Trophoblast cell (in vitro differentiated cells and primary cell): ENCODE results near the gene ADAMTSL2.

Source experiments
- DNase-seq, 2 donors: peaks; one replicate each; pipeline ENCODE4 v3.0.0-alpha.2; 2016
- H2AFZ ChIP-seq: 2 replicates; pipeline ENCODE4 v1.6.1; 2013; ENCODE audit warnings: low read length, moderate library complexity, mild to moderate bottlenecking; ENCODE audit not compliant: insufficient read depth, poor library complexity
- H2AK5ac ChIP-seq: 2 replicates; pipeline ENCODE4 v1.6.1; 2013; ENCODE audit warnings: mild to moderate bottlenecking, low read length
- H2BK120ac ChIP-seq: 2 replicates; pipeline ENCODE4 v1.6.1; 2013; ENCODE audit warnings: low read length, mild to moderate bottlenecking, moderate library complexity; ENCODE audit not compliant: insufficient read depth, poor library complexity
- H2BK12ac ChIP-seq: 2 replicates; pipeline ENCODE4 v1.6.1; 2013; ENCODE audit warnings: mild to moderate bottlenecking, low read length, moderate library complexity
- H2BK5ac ChIP-seq: 2 replicates; pipeline ENCODE4 v1.6.1; 2013; ENCODE audit warnings: low read length, low read depth, moderate library complexity, mild to moderate bottlenecking; ENCODE audit not compliant: poor library complexity
- H3K14ac ChIP-seq: 2 replicates; pipeline ENCODE4 v1.6.1; 2013; ENCODE audit warnings: mild to moderate bottlenecking, low read length
- H3K18ac ChIP-seq: 2 replicates; pipeline ENCODE4 v1.6.1; 2013; ENCODE audit warnings: mild to moderate bottlenecking, low read length
- H3K23ac ChIP-seq: 2 replicates; pipeline ENCODE4 v1.6.1; 2013; ENCODE audit warnings: low read length
- H3K27ac ChIP-seq: 2 replicates; pipeline ENCODE4 v1.5.1; 2013; ENCODE audit warnings: low read depth, mild to moderate bottlenecking, inconsistent platforms, low read length, moderate library complexity
- H3K27me3 ChIP-seq: 2 replicates; pipeline ENCODE4 v1.6.1; 2013; ENCODE audit warnings: inconsistent platforms, mild to moderate bottlenecking, low read length, moderate library complexity; ENCODE audit not compliant: insufficient read depth
- H3K36me3 ChIP-seq, 2 experiments: 1 replicate in 1 of 2; 2 replicates in 1 of 2; pipeline ENCODE4 v1.6.1; 2013; ENCODE audit warnings: low read length in 2 of 2, mild to moderate bottlenecking in 2 of 2, moderate library complexity in 1 of 2; ENCODE audit not compliant: insufficient read depth in 2 of 2, control insufficient read depth in 1 of 2
- H3K4ac ChIP-seq: 2 replicates; pipeline ENCODE4 v1.6.1; 2013; ENCODE audit warnings: low read depth, mild to moderate bottlenecking, low read length, moderate library complexity
- H3K4me1 ChIP-seq, 2 experiments: 1 replicate in 1 of 2; 2 replicates in 1 of 2; pipeline ENCODE4 v1.6.1; 2013; ENCODE audit warnings: low read length in 2 of 2, mild to moderate bottlenecking in 2 of 2, moderate library complexity in 1 of 2; ENCODE audit not compliant: insufficient read depth in 2 of 2, control insufficient read depth in 1 of 2
- H3K4me2 ChIP-seq: 2 replicates; pipeline ENCODE4 v1.6.1; 2013; ENCODE audit warnings: inconsistent platforms, mild to moderate bottlenecking, low read length, moderate library complexity
- H3K4me3 ChIP-seq: 2 replicates; pipeline ENCODE4 v1.5.1; 2013; ENCODE audit warnings: mild to moderate bottlenecking, low read depth, low read length, inconsistent platforms
- H3K79me1 ChIP-seq: one replicate; pipeline ENCODE4 v1.6.1; 2013; ENCODE audit warnings: low read length
- H3K79me2 ChIP-seq: 2 replicates; pipeline ENCODE4 v1.6.1; 2013; ENCODE audit warnings: low read length, mild to moderate bottlenecking; ENCODE audit not compliant: control insufficient read depth, insufficient read depth, poor library complexity
- H3K9ac ChIP-seq: 2 replicates; pipeline ENCODE4 v1.6.1; 2013; ENCODE audit warnings: mild to moderate bottlenecking, low read length
- H3K9me3 ChIP-seq: 2 replicates; pipeline ENCODE4 v1.6.1; 2013; ENCODE audit warnings: low read depth, mild to moderate bottlenecking, control low read depth, inconsistent platforms, low read length; ENCODE audit not compliant: insufficient read depth
- H4K12ac ChIP-seq: 2 replicates; pipeline ENCODE4 v1.6.1; 2013; ENCODE audit warnings: low read depth, mild to moderate bottlenecking, low read length, moderate library complexity
- H4K8ac ChIP-seq: 2 replicates; pipeline ENCODE4 v1.6.1; 2013; ENCODE audit warnings: low read depth, mild to moderate bottlenecking, low read length, moderate library complexity
- H4K91ac ChIP-seq: one replicate; pipeline ENCODE4 v1.6.1; 2013; ENCODE audit warnings: low read depth, mild to moderate bottlenecking, low read length, moderate library complexity
- WGBS: extraction: QIAGEN DNeasy Blood & Tissue Kit; methylation state at CpG from one replicate; pipeline ENCODE4 v1.1.7; 2013; ENCODE audit warnings: missing lambda C conversion rate; ENCODE audit not compliant: insufficient read length, insufficient coverage; ENCODE audit errors: extremely low coverage; 5-methylcytosine and 5-hydroxymethylcytosine counted together

Gene ADAMTSL2

DNA sequence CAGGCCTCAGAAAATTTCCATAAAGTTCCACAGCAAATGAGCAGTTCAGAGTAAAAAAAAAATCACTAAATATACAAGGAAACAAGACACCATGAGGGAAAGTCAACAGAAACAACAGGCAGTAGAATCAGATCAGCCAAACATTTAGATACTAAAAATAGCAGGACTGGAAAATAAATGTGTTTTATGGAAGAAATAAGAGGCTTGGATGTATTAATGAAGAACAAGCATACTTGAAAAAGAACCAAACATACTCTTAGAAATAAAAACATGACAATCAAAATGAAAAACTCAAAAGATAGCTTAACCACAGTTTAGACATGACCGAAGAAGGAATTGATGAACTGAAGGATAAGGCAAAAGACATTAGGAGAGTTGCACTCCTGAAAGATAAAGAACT is 32.4 kb upstream of the ADAMTSL2 start:
- peaks cover 2 to 15% of the 10 kb centered on the region in 2 experiments for H3K4me1 ChIP-seq
- no peak overlapping the region for H3K23ac ChIP-seq
- DNase-seq, result no peak
- H3K36me3 ChIP-seq, result no peaks in the 10 kb centered on the region
- H2BK5ac ChIP-seq, result no peak overlapping the region
- H3K4me3 ChIP-seq, result no peak overlapping the region
- H3K27me3 ChIP-seq, result no peaks in the 10 kb centered on the region
- no peak overlapping the region for H2AK5ac ChIP-seq
- H3K18ac ChIP-seq, result no peak overlapping the region
- H3K14ac ChIP-seq, result no peak overlapping the region
- H3K4me2 ChIP-seq, result no peak overlapping the region
- H2BK12ac ChIP-seq, result no peak overlapping the region
- peaks cover 9% of the 10 kb centered on the region for H3K9me3 ChIP-seq
- no peaks in the 10 kb centered on the region for H3K79me1 ChIP-seq
- H3K79me2 ChIP-seq, result no peaks in the 10 kb centered on the region
- H4K8ac ChIP-seq, result no peak overlapping the region
- no peak overlapping the region for H4K12ac ChIP-seq
- WGBS, result no CpG with 5 or more reads among the region's 1 CpG
- no peak overlapping the region for H2AFZ ChIP-seq
- no peak overlapping the region for H3K9ac ChIP-seq
- no peak overlapping the region for H4K91ac ChIP-seq
- no peak overlapping the region for H3K4ac ChIP-seq
- no peak overlapping the region for H2BK120ac ChIP-seq
- no peak overlapping the region for H3K27ac ChIP-seq

DNA sequence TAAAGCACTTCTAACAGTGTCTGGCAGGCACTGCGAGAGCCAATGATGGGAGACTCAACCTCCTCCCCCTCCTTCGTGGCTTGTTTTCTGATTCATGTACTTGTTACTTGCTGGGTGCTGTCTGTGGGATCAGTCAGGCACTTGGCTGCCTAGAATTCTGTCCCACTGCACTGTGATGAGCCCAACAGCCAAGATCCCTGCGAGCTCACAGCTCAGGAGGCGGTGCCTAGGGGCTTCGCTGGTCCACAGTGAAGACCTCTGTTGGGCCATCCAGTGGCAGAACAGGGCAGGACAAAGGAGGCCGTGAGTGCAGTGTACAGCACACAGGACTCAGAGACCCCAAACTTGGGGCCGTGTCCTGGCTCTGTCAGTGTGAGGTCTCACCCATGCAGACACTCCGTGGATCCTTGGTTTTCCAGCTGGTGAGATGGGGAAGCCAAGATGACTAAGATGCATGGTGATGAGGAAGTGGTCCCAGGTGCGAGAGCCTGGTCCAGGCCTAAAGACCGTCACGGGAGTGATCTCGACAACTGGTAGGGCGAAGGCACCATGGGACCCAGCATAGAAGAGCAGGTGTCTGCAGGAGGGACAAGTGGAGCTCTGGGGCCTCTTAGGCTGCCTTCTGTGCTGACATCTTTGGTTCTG is 29.2 kb upstream of the ADAMTSL2 start:
- Histone ChIP-seq H3K4me2 (no peak overlapping the region), H3K18ac (no peak overlapping the region), H2BK120ac (no peak overlapping the region), H3K4me1 (peaks cover 8 to 19% of the 10 kb centered on the region in 2 experiments), H3K4me3 (no peak overlapping the region), H3K36me3 (no peaks in the 10 kb centered on the region), H4K91ac (no peak overlapping the region), H4K8ac (no peak overlapping the region), H3K23ac (no peak overlapping the region), H3K79me2 (no peaks in the 10 kb centered on the region), H2AK5ac (no peak overlapping the region), H2BK5ac (no peak overlapping the region), H3K9me3 (peaks cover 2% of the 10 kb centered on the region), H4K12ac (no peak overlapping the region), H3K9ac (no peak overlapping the region), H3K14ac (no peak overlapping the region), H2BK12ac (no peak overlapping the region), H3K27me3 (no peaks in the 10 kb centered on the region), H3K4ac (no peak overlapping the region), H3K27ac (no peak overlapping the region), H2AFZ (no peak overlapping the region), H3K79me1 (no peaks in the 10 kb centered on the region)
- no peak for DNase-seq
- WGBS, result no CpG with 5 or more reads among the region's 13 CpGs

DNA sequence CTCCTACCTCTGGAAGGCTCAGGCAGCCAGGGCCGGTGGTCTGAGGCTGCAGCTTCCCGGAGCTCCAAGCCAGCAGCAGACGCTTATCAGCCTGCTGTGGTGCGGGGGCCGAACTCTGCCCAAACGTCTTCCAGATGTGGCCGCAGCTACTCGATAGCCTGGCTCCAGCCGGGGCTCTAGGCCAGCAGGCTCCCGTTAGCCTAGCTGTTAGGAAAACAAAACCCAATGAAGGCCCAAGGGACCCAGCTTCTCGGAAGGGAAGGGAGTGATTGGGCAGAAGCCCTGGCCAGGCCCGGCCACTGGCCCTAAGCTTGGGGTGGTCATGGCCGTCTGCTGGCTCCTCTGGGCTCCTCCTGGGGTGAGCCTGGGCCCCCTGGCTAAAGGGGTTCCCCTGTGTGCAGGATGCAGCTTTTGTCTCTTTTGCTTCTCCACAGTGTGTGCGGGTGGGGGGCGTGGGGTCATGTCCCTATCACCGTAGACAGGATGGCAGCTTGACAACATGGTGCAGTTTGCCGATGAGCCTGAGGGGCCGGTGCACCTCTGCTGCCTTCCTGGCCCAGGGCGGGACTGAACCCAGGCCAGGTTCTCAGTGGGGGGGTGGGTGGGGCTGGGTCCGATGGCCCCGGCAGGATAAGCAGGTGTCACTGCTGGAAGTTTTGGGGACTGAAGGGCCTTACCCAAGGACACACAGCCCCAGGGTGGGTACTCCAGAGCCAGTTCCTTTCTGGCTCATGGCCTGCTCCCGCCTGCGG is 28.4 kb upstream of the ADAMTSL2 start:
- Histone ChIP-seq H4K8ac (no peak overlapping the region), H3K36me3 (no peaks in the 10 kb centered on the region), H2BK120ac (no peak overlapping the region), H3K4me1 (peaks cover 8 to 21% of the 10 kb centered on the region in 2 experiments), H2AK5ac (no peak overlapping the region), H3K4me3 (no peak overlapping the region), H3K14ac (no peak overlapping the region), H2BK5ac (no peak overlapping the region), H4K12ac (no peak overlapping the region), H3K27ac (no peak overlapping the region), H2AFZ (no peak overlapping the region), H3K79me2 (no peaks in the 10 kb centered on the region), H2BK12ac (no peak overlapping the region), H3K9me3 (peaks cover 2% of the 10 kb centered on the region), H4K91ac (peak overlapping the region; percentile 31), H3K79me1 (no peaks in the 10 kb centered on the region), H3K18ac (no peak overlapping the region), H3K4ac (no peak overlapping the region), H3K23ac (no peak overlapping the region), H3K4me2 (no peak overlapping the region), H3K27me3 (no peaks in the 10 kb centered on the region), H3K9ac (no peak overlapping the region)
- DNase-seq, result no peak
- WGBS, result no CpG with 5 or more reads among the region's 23 CpGs

DNA sequence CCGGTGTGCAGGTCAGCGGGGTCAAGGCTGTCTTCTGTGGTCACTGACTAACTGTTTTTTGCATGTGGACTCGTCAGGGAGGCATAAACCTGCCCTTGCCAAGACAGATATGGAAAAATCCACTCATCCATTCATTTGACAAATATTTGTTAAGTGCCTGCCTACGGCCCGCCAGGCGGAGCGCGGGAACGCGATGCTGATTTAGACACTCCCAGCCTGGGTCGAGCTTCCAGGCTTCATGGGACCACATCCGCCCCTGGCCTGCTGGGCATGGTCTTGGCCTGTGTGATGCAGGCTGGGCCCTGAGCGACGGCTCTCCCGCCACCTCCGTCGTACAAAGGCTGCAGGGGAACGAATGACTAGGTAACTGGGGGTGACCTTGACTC is 27.9 kb upstream of the ADAMTSL2 start:
- Histone ChIP-seq H3K14ac (no peak overlapping the region), H3K18ac (no peak overlapping the region), H3K4ac (no peak overlapping the region), H3K4me1 (peaks cover 8 to 21% of the 10 kb centered on the region in 2 experiments), H3K9ac (no peak overlapping the region), H4K91ac (no peak overlapping the region), H2BK5ac (no peak overlapping the region), H3K4me2 (no peak overlapping the region), H3K79me2 (no peaks in the 10 kb centered on the region), H4K12ac (no peak overlapping the region), H3K9me3 (peaks cover 6% of the 10 kb centered on the region), H3K27ac (no peak overlapping the region), H2AFZ (no peak overlapping the region), H4K8ac (no peak overlapping the region), H2AK5ac (no peak overlapping the region), H3K79me1 (no peaks in the 10 kb centered on the region), H3K23ac (no peak overlapping the region), H3K27me3 (no peaks in the 10 kb centered on the region), H2BK12ac (no peak overlapping the region), H3K36me3 (no peaks in the 10 kb centered on the region), H2BK120ac (no peak overlapping the region), H3K4me3 (no peak overlapping the region)
- no CpG with 5 or more reads among the region's 18 CpGs for whole genome bisulfite sequencing
- DNase-seq, result no peak
